Measurements from ENCODE around the gene SGSM1. TPM values are rescaled to one million over a fixed set of nuclear protein-coding genes. Genes with fewer than 3 reads are reported as not detected.

SGSM1 gene
- total RNA-seq, 3 donors from 2014 or later = 0.16 to 2.9 (median 1.9) TPM

GRCh38 chr22:24926428-24926725, 120.4 kb downstream of the SGSM1 start:
- no peak for TF ChIP-seq POLR2AphosphoS5 (IDR thresholded peaks at IDR 0.05)
- no peak for TF ChIP-seq POLR2A (IDR thresholded peaks at IDR 0.05)
- TF ChIP-seq CTCF (IDR thresholded peaks at IDR 0.05) = no peak
- DNase-seq (ENCODE audit: low spot score in 2 of 2) = no peak
- Histone ChIP-seq H3K36me3 (no peaks in the 10 kb centered on the region), H3K9me3 (no peaks in the 10 kb centered on the region), H3K4me1 (no peaks in the 10 kb centered on the region), H3K27me3 (no peaks in the 10 kb centered on the region), H3K4me3 (no peak overlapping the region), H3K27ac (no peak overlapping the region)
- intact Hi-C loops (cut with DNase I; ENCODE audit: low total_unique reads) = no loop called here

GRCh38 chr22:24926849-24927579, 121.0 kb downstream of the SGSM1 start:
- Histone ChIP-seq H3K36me3 (no peaks in the 10 kb centered on the region), H3K4me1 (no peaks in the 10 kb centered on the region), H3K27me3 (no peaks in the 10 kb centered on the region), H3K9me3 (no peaks in the 10 kb centered on the region), H3K27ac (no peak overlapping the region), H3K4me3 (no peak overlapping the region)
- DNase-seq (ENCODE audit: low spot score in 2 of 2) = no peak
- TF ChIP-seq POLR2A (IDR thresholded peaks at IDR 0.05) = no peak
- TF ChIP-seq CTCF (IDR thresholded peaks at IDR 0.05) = no peak
- no peak for TF ChIP-seq POLR2AphosphoS5 (IDR thresholded peaks at IDR 0.05)
- intact Hi-C loops (cut with DNase I; ENCODE audit: low total_unique reads) = no loop called here

GRCh38 chr22:24928322-24928721, 122.3 kb downstream of the SGSM1 start:
- no peak overlapping the region for H3K27ac ChIP-seq
- no peak for TF ChIP-seq CTCF (IDR thresholded peaks at IDR 0.05)
- no peak for TF ChIP-seq POLR2A (IDR thresholded peaks at IDR 0.05)
- TF ChIP-seq POLR2AphosphoS5 (IDR thresholded peaks at IDR 0.05) = no peak

GRCh38 chr22:24930678-24931077, 124.7 kb downstream of the SGSM1 start:
- H3K27me3 ChIP-seq = no peaks in the 10 kb centered on the region
- intact Hi-C loops (cut with DNase I; ENCODE audit: low total_unique reads) = no loop called here

More at GRCh38 chr22:24928322-24928721, 122.3 kb downstream of the SGSM1 start:
- H3K9me3 ChIP-seq = no peaks in the 10 kb centered on the region
- no peak for DNase-seq (ENCODE audit: low spot score in 2 of 2)
- no peaks in the 10 kb centered on the region for H3K36me3 ChIP-seq
- H3K27me3 ChIP-seq = no peaks in the 10 kb centered on the region
- intact Hi-C loops (cut with DNase I; ENCODE audit: low total_unique reads) = no loop called here
- no peaks in the 10 kb centered on the region for H3K4me1 ChIP-seq
- H3K4me3 ChIP-seq = no peak overlapping the region

More at GRCh38 chr22:24930678-24931077, 124.7 kb downstream of the SGSM1 start:
- no peak for DNase-seq (ENCODE audit: low spot score in 2 of 2)
- TF ChIP-seq POLR2AphosphoS5 (IDR thresholded peaks at IDR 0.05) = no peak
- TF ChIP-seq CTCF (IDR thresholded peaks at IDR 0.05) = no peak
- no peak for TF ChIP-seq POLR2A (IDR thresholded peaks at IDR 0.05)
- Histone ChIP-seq H3K27ac (peak overlapping the region in 1 of 2 donors; percentile 36), H3K4me3 (no peak overlapping the region), H3K9me3 (no peaks in the 10 kb centered on the region), H3K4me1 (no peaks in the 10 kb centered on the region), H3K36me3 (no peaks in the 10 kb centered on the region)

Data from breast epithelium (tissue), 4 donors.